Loucy (cell line): ENCODE results near the gene IPMK.

ENCODE experiments used
- EZH2phosphoT487 ChIP-seq: fragments of 200-600 bp; IDR thresholded peaks from 2 replicates; pipeline ENCODE4 v1.6.1; 2018; ENCODE audit warnings: antibody characterized with exemption, mild to moderate bottlenecking, moderate library complexity, borderline replicate concordance
- TF ChIP-seq, protein P1 (sequence below): fragments of 200-600 bp; sonication (generic); conservative IDR thresholded peaks from 2 replicates; pipeline ENCODE4 v1.5.1; 2014; ENCODE audit warnings: mild to moderate bottlenecking, antibody characterized with exemption, low read length

DNA sequence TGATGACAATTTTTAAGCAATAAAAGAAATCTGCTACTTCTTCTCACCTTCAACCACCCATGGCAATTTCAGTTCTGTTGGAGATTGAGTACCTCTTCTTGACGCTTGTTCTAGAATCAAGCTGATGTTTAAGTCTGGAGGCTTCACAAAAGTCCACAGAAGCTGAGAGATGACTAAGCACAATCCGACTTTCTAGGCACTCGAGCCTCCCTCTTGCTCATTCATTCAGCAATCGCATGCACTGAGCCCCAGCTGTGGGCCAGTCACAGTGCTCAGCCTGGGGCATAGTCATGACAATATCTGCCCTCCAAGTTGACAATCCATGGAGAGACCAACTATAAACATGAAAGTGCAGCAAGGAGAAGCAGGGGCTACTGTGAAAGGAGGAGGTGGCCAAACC lies 103.2 kb downstream of the IPMK start:
- TF ChIP-seq, protein P1, sequence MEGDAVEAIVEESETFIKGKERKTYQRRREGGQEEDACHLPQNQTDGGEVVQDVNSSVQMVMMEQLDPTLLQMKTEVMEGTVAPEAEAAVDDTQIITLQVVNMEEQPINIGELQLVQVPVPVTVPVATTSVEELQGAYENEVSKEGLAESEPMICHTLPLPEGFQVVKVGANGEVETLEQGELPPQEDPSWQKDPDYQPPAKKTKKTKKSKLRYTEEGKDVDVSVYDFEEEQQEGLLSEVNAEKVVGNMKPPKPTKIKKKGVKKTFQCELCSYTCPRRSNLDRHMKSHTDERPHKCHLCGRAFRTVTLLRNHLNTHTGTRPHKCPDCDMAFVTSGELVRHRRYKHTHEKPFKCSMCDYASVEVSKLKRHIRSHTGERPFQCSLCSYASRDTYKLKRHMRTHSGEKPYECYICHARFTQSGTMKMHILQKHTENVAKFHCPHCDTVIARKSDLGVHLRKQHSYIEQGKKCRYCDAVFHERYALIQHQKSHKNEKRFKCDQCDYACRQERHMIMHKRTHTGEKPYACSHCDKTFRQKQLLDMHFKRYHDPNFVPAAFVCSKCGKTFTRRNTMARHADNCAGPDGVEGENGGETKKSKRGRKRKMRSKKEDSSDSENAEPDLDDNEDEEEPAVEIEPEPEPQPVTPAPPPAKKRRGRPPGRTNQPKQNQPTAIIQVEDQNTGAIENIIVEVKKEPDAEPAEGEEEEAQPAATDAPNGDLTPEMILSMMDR = no peak
- no peak for TF ChIP-seq EZH2phosphoT487
